Measurements from ENCODE around the gene BGN.

Gene BGN

GRCh38 chrX:153537080-153537479, 42.3 kb downstream of the BGN start:
- Histone ChIP-seq H3K27ac (ENCODE audit: extremely low read depth, low read depth, low read length) (no peak overlapping the region), H3K9me3 (ENCODE audit: control insufficient read depth, insufficient read depth, low read depth, low read length) (no peaks in the 10 kb centered on the region), H3K36me3 (ENCODE audit: control insufficient read depth in 2 of 2, insufficient read depth in 1 of 2, low read length in 2 of 2) (no peaks in the 10 kb centered on the region), H3K4me3 (ENCODE audit: low read depth, low read length) (no peak overlapping the region), H3K4me1 (ENCODE audit: control insufficient read depth, insufficient read depth, low read length) (no peaks in the 10 kb centered on the region)
- TF ChIP-seq PBX3 (CRISPR knock-in tag; IDR thresholded peaks at IDR 0.05) (no peak), ZBTB7A (tag by site-specific recombination; IDR thresholded peaks at IDR 0.05; ENCODE audit: low read depth) (no peak), PRDM1 (tag by site-specific recombination; IDR thresholded peaks at IDR 0.05) (no peak), PRDM4 (tag by site-specific recombination; IDR thresholded peaks at IDR 0.05) (no peak), ZBTB1 (tag by site-specific recombination; IDR thresholded peaks at IDR 0.05) (no peak), OSR2 (tag by site-specific recombination; IDR thresholded peaks at IDR 0.05) (no peak), ZNF391 (tag by site-specific recombination; IDR thresholded peaks at IDR 0.05; ENCODE audit: borderline replicate concordance, low read depth) (no peak), ZNF664 (tag by site-specific recombination; IDR thresholded peaks at IDR 0.05) (no peak), ZNF404 (tag by site-specific recombination; IDR thresholded peaks at IDR 0.05) (no peak), ZNF660 (tag by site-specific recombination; IDR thresholded peaks at IDR 0.05) (no peak)
- ChIA-PET POLR2A (no interaction called here), CTCF (interaction anchor here (0.7 to 3.5 kb wide), 2 partner anchors 130 to 410 kb away, joined by 3 to 63 read pairs; no protein-coding TSS in a partner anchor)

- POLR2A ChIA-PET = no interaction called here
- CTCF ChIA-PET = interaction anchor here (0.6 to 3.5 kb wide), 6 partner anchors 62 to 1787 kb away, joined by 3 to 63 read pairs (median 5); no protein-coding TSS in a partner anchor
- no peak for TF ChIP-seq ZNF48 (tag by site-specific recombination; IDR thresholded peaks at IDR 0.05)
- TF ChIP-seq ZNF26 (tag by site-specific recombination; IDR thresholded peaks at IDR 0.05) = no peak
- no peak for TF ChIP-seq SP2 (tag by site-specific recombination; IDR thresholded peaks at IDR 0.05)
- TF ChIP-seq ZNF830 (tag by site-specific recombination; IDR thresholded peaks at IDR 0.05; ENCODE audit: low read depth) = no peak
- TF ChIP-seq HOXC10 (CRISPR knock-in tag; IDR thresholded peaks at IDR 0.05) = no peak
- TF ChIP-seq ZNF169 (tag by site-specific recombination; IDR thresholded peaks at IDR 0.05) = no peak
- no peak for TF ChIP-seq ZNF280D (tag by site-specific recombination; IDR thresholded peaks at IDR 0.05)
- no peak for TF ChIP-seq ZNF155 (tag by site-specific recombination; IDR thresholded peaks at IDR 0.05)
- no peak for TF ChIP-seq ZNF132 (tag by site-specific recombination; IDR thresholded peaks at IDR 0.05; ENCODE audit: borderline replicate concordance)
- TF ChIP-seq ZNF664 (tag by site-specific recombination; IDR thresholded peaks at IDR 0.05) = no peak
- no peak for TF ChIP-seq ZNF701 (tag by site-specific recombination; IDR thresholded peaks at IDR 0.05)
- TF ChIP-seq ZNF214 (tag by site-specific recombination; IDR thresholded peaks at IDR 0.05; ENCODE audit: borderline replicate concordance) = no peak
- no peak for TF ChIP-seq ZNF184 (tag by site-specific recombination; IDR thresholded peaks at IDR 0.05)
Measured at GRCh38 chrX:153537526-153538295, 42.9 kb downstream of the BGN start.

More at GRCh38 chrX:153537526-153538295, 42.9 kb downstream of the BGN start:
- no peak overlapping the region for H3K27ac ChIP-seq (ENCODE audit: extremely low read depth, low read depth, low read length)
- no peaks in the 10 kb centered on the region for H3K9me3 ChIP-seq (ENCODE audit: control insufficient read depth, insufficient read depth, low read depth, low read length)
- no peaks in the 10 kb centered on the region for H3K36me3 ChIP-seq (ENCODE audit: control insufficient read depth in 2 of 2, insufficient read depth in 1 of 2, low read length in 2 of 2)
- H3K4me3 ChIP-seq (ENCODE audit: low read depth, low read length) = no peak overlapping the region
- H3K4me1 ChIP-seq (ENCODE audit: control insufficient read depth, insufficient read depth, low read length) = no peaks in the 10 kb centered on the region
